Small intestine (tissue), 7 donors: ENCODE results near the gene PRKRA. TPM values are rescaled to one million over a fixed set of nuclear protein-coding genes. Genes with fewer than 3 reads are reported as not detected.

ENCODE experiments used
- DNase-seq, 2 donors: peaks; one replicate each; pipeline versions ENCODE4 v3.0.0 to v3.0.0-alpha.2; 2013
- FAIRE-seq: peaks from 2 replicates; lab custom pipeline; 2012; peaks lifted over from hg19 to GRCh38; lab: Jason Lieb, UNC
- H3K27ac ChIP-seq, 3 donors: one replicate each; pipeline ENCODE4 v1.5.1; 2013; ENCODE audit warnings: low read length in 2 of 3, mild to moderate bottlenecking in 2 of 3, control low read depth in 1 of 3, inconsistent platforms in 1 of 3, low read depth in 1 of 3, moderate library complexity in 1 of 3
- H3K27me3 ChIP-seq, 3 donors: one replicate each; pipeline ENCODE4 v1.6.1; 2013; ENCODE audit warnings: low read length in 3 of 3, inconsistent platforms in 1 of 3; ENCODE audit not compliant: control insufficient read depth in 3 of 3, insufficient read depth in 3 of 3
- H3K36me3 ChIP-seq, 3 donors: one replicate each; pipeline ENCODE4 v1.6.1; 2013; ENCODE audit warnings: low read length in 3 of 3, inconsistent platforms in 1 of 3, low read depth in 1 of 3, mild to moderate bottlenecking in 1 of 3, moderate library complexity in 1 of 3; ENCODE audit not compliant: control insufficient read depth in 3 of 3, insufficient read depth in 2 of 3
- H3K4me1 ChIP-seq, 3 donors: one replicate each; pipeline ENCODE4 v1.6.1; 2013; ENCODE audit warnings: low read length in 2 of 3, inconsistent platforms in 1 of 3, low read depth in 1 of 3, mild to moderate bottlenecking in 1 of 3, moderate library complexity in 1 of 3; ENCODE audit not compliant: control insufficient read depth in 3 of 3, insufficient read depth in 2 of 3
- H3K4me3 ChIP-seq, 3 donors: one replicate each; pipeline ENCODE4 v1.5.1; 2013; ENCODE audit warnings: low read length in 3 of 3, control low read depth in 1 of 3, inconsistent platforms in 1 of 3, low read depth in 1 of 3, mild to moderate bottlenecking in 1 of 3, moderate library complexity in 1 of 3
- H3K9me3 ChIP-seq, 2 donors: one replicate each; pipeline ENCODE4 v1.6.1; 2013; ENCODE audit warnings: low read depth in 1 of 2, low read length in 1 of 2; ENCODE audit not compliant: control insufficient read depth in 2 of 2, insufficient read depth in 1 of 2
- WGBS, 3 donors: extraction: QIAGEN DNeasy Blood & Tissue Kit; methylation state at CpG; one replicate each; pipeline ENCODE4 v1.1.7; 2013; 5-methylcytosine and 5-hydroxymethylcytosine counted together
- polyA plus RNA-seq, 4 donors: library from polyadenylated mRNA; stranded (reverse) in 3 of 4; unstranded in 1 of 4; fragments of 200-250 nt in 3 of 4; fragments of 120-200 nt in 1 of 4; gene quantifications; one replicate each; pipeline versions ENCODE4 v1.2.1 to v1.2.3, GENCODE V29; 2013
- donor health status: healthy with polysubstance abuse.
- donor health status: control.
- donor health status: control.
- donor health status: Bipolar disorder and iron deficiency.
- donor health status: healthy.

Gene PRKRA
- polyA plus RNA-seq, 4 donors, result 26.6 to 37.7 (median 30.3) TPM

- no peaks in the 10 kb centered on the region for H3K27me3 ChIP-seq
- H3K9me3 ChIP-seq, result no peaks in the 10 kb centered on the region
- H3K36me3 ChIP-seq, result peaks cover 0 to 3% (median 0%) of the 10 kb centered on the region in 3 donors
- no peak overlapping the region for H3K4me3 ChIP-seq
- FAIRE-seq, result no peak
- 76 to 92% (median 85%) methylated on average over 4 of the region's 4 CpGs for WGBS, 3 donors
- no peak for DNase-seq
- H3K27ac ChIP-seq, result no peak overlapping the region
- peaks cover 0 to 3% (median 0%) of the 10 kb centered on the region in 3 donors for H3K4me1 ChIP-seq
These were observed 59.3 kb downstream of the PRKRA start for GRCh38 chr2:178391701-178392100.

- DNase-seq, result no peak
- no peaks in the 10 kb centered on the region for H3K27me3 ChIP-seq
- no peak overlapping the region for H3K27ac ChIP-seq
- H3K9me3 ChIP-seq, result no peaks in the 10 kb centered on the region
- H3K4me3 ChIP-seq, result no peak overlapping the region
- H3K36me3 ChIP-seq, result peaks cover 0 to 4% (median 3%) of the 10 kb centered on the region in 3 donors
- H3K4me1 ChIP-seq, result peaks cover 0 to 6% (median 0%) of the 10 kb centered on the region in 3 donors
- 90 to 91% (median 90%) methylated on average over 7 of the region's 7 CpGs for WGBS, 3 donors
- no peak for FAIRE-seq
These were observed 62.7 kb downstream of the PRKRA start for GRCh38 chr2:178388287-178388686.

- no peak for FAIRE-seq
- peaks cover 0 to 6% (median 0%) of the 10 kb centered on the region in 3 donors for H3K4me1 ChIP-seq
- peak overlapping the region in 1 of 3 donors; percentile 34 for H3K27ac ChIP-seq
- whole genome bisulfite sequencing, 3 donors, result 0 to 55% (median 33%) methylated on average over 1 of the region's 1 CpG
- H3K36me3 ChIP-seq, result peaks cover 0 to 4% (median 3%) of the 10 kb centered on the region in 3 donors
- H3K27me3 ChIP-seq, result no peaks in the 10 kb centered on the region
- no peaks in the 10 kb centered on the region for H3K9me3 ChIP-seq
- peak; percentile 8 to 50 for DNase-seq
- no peak overlapping the region for H3K4me3 ChIP-seq
These were observed 63.9 kb downstream of the PRKRA start for GRCh38 chr2:178386986-178387597.

GRCh38 chr2:178385595-178386148 is 65.3 kb downstream of the PRKRA start:
- DNase-seq (no peak), FAIRE-seq (no peak)
- Histone ChIP-seq H3K27ac (no peak overlapping the region), H3K36me3 (peaks cover 0 to 4% (median 3%) of the 10 kb centered on the region in 3 donors), H3K27me3 (no peaks in the 10 kb centered on the region), H3K9me3 (no peaks in the 10 kb centered on the region), H3K4me1 (peaks cover 0 to 6% (median 0%) of the 10 kb centered on the region in 3 donors), H3K4me3 (no peak overlapping the region)
- WGBS, 3 donors, result 78 to 89% (median 87%) methylated on average over 4 of the region's 4 CpGs

GRCh38 chr2:178383718-178384117 is 67.3 kb downstream of the PRKRA start:
- DNase-seq (no peak), FAIRE-seq (no peak)
- no peaks in the 10 kb centered on the region for H3K27me3 ChIP-seq
- no peak overlapping the region for H3K4me3 ChIP-seq
- 86 to 90% (median 87%) methylated on average over 5 of the region's 5 CpGs for WGBS, 3 donors
- H3K4me1 ChIP-seq, result peaks cover 0 to 6% (median 0%) of the 10 kb centered on the region in 3 donors
- no peak overlapping the region for H3K27ac ChIP-seq
- peaks cover 0 to 4% (median 3%) of the 10 kb centered on the region in 3 donors for H3K36me3 ChIP-seq
- no peaks in the 10 kb centered on the region for H3K9me3 ChIP-seq

Other genes starting within 250 kb of the PRKRA start
- gene PJVK, start 203 bp upstream of the PRKRA start, polyA plus RNA-seq, result 1 to 10 TPM in 3 of 4 donors, not detected in 1; 1.0 to 5.3 (median 1.1) TPM
- 10 to 100 TPM in 1 of 4 donors, 1 to 10 TPM in 2, not detected in 1; 3.0 to 14.7 (median 7.8) TPM for gene FKBP7, start 27.4 kb upstream of the PRKRA start, polyA plus RNA-seq
- 10 to 100 TPM in 1 of 4 donors, 1 to 10 TPM in 3; 2.9 to 13.1 (median 3.7) TPM for gene PLEKHA3, start 29.3 kb upstream of the PRKRA start, polyA plus RNA-seq